HCT116 (cell line): Measurements from ENCODE around the gene SETD1B. TPM values are rescaled to one million over a fixed set of nuclear protein-coding genes. Genes with fewer than 3 reads are reported as not detected.

ENCODE experiments used
- ATAC-seq: fragments of 200-7000 bp; cut with Tn5 transposase; 2 replicates; pipeline ENCODE4 v1.9.1; 2020; ENCODE audit warnings: mild to moderate bottlenecking, moderate library complexity
- BruUV-seq: library from RNA; stranded (reverse); fragments of 400-500 nt; replicated peaks from 2 replicates; lab custom pipeline; 2021; lab: Mats Ljungman, UMichigan
- CTCF ChIA-PET: fragments of 300-600 bp; sonication (Branson Sonifier 250); formaldehyde crosslinking; loops from one replicate; lab custom pipeline; 2021; ENCODE audit warnings: antibody characterized with exemption; lab: Charles Lee
- POLR2A ChIA-PET: fragments of 300-600, 350-600 bp; sonication (Branson Sonifier 250); formaldehyde crosslinking; loops from one replicate; lab custom pipeline; 2021; ENCODE audit warnings: antibody characterized with exemption; lab: Charles Lee
- RAD21 ChIA-PET, 2 experiments: fragments of 300-600 bp; sonication (Branson Sonifier 250); formaldehyde crosslinking; loops; one replicate each; lab custom pipeline; 2023; ENCODE audit warnings: low total read pairs in 2 of 2; ENCODE audit not compliant: uncharacterized antibody in 2 of 2, unreplicated experiment in 2 of 2, low non-redundant PET in 1 of 2; lab: Charles Lee
- DNase-seq: peaks from one replicate; pipeline ENCODE4 v3.0.0-alpha.2; 2010; ENCODE audit warnings: low read depth, low spot score
- H2AFZ ChIP-seq: fragments of 200-600 bp; shearing (Covaris generic), sonication (generic); 2 replicates; pipeline ENCODE4 v1.6.1; 2017; ENCODE audit warnings: low read depth, mixed run types, mixed read lengths, antibody characterized with exemption, low read length; ENCODE audit not compliant: poor library complexity, severe bottlenecking
- H3K27ac ChIP-seq: 2 replicates; pipeline ENCODE4 v1.5.1; 2012; ENCODE audit warnings: low read depth, low read length
- H3K27me3 ChIP-seq: fragments of 200-600 bp; sonication (generic); 2 replicates; pipeline ENCODE4 v1.6.1; 2016; ENCODE audit warnings: mixed run types, low read length, mixed read lengths; ENCODE audit not compliant: insufficient read depth
- H3K36me3 ChIP-seq, 2 experiments: fragments of 200-500 bp in 1 of 2; fragments of 200-600 bp in 1 of 2; sonication (Bioruptor generic) in 1 of 2; sonication (generic) in 1 of 2; 2 replicates each; pipeline versions ENCODE4 v1.5.1 to v1.6.1; 2014 to 2016; ENCODE audit warnings: low read length in 2 of 2, inconsistent platforms in 1 of 2, mixed read lengths in 1 of 2, mixed run types in 1 of 2; ENCODE audit not compliant: insufficient read depth in 2 of 2, control insufficient read depth in 1 of 2
- H3K4me1 ChIP-seq, 2 experiments: fragments of 200-600 bp in 1 of 2; sonication (generic) in 1 of 2; 2 replicates each; pipeline versions ENCODE4 v1.5.1 to v1.6.1; 2012 to 2017; ENCODE audit warnings: low read length in 2 of 2, inconsistent platforms in 1 of 2, mild to moderate bottlenecking in 1 of 2, mixed read lengths in 1 of 2, mixed run types in 1 of 2, moderate library complexity in 1 of 2; ENCODE audit not compliant: insufficient read depth in 2 of 2, control insufficient read depth in 1 of 2
- H3K4me2 ChIP-seq: fragments of 200-600 bp; sonication (generic); 2 replicates; pipeline ENCODE4 v1.6.1; 2017; ENCODE audit warnings: mixed run types, low read length, mixed read lengths
- H3K4me3 ChIP-seq, 2 experiments: fragments of 200-600 bp in 1 of 2; sonication (generic) in 1 of 2; replicated peaks in 1 of 2; 2 replicates each; pipeline ENCODE4 v1.5.1; 2011 to 2016; ENCODE audit warnings: low read length in 2 of 2, control low read depth in 1 of 2, low read depth in 1 of 2, mild to moderate bottlenecking in 1 of 2, mixed read lengths in 1 of 2, mixed run types in 1 of 2
- H3K79me2 ChIP-seq: fragments of 200-600 bp; sonication (generic); 2 replicates; pipeline ENCODE4 v1.6.1; 2017; ENCODE audit warnings: mild to moderate bottlenecking, mixed run types, low read length, moderate library complexity, mixed read lengths; ENCODE audit not compliant: insufficient read depth
- H3K9ac ChIP-seq: fragments of 200-600 bp; sonication (generic); 2 replicates; pipeline ENCODE4 v1.6.1; 2016; ENCODE audit warnings: low read length, mixed read lengths
- H3K9me2 ChIP-seq: fragments of 200-600 bp; sonication (generic), shearing (Covaris generic); 2 replicates; pipeline ENCODE4 v1.6.1; 2017; ENCODE audit warnings: mixed run types, mild to moderate bottlenecking, moderate library complexity; ENCODE audit not compliant: insufficient read depth
- H3K9me3 ChIP-seq, 2 experiments: fragments of 200-500 bp in 1 of 2; fragments of 200-600 bp in 1 of 2; sonication (Bioruptor generic) in 1 of 2; sonication (generic) in 1 of 2; 2 replicates each; pipeline ENCODE4 v1.6.1; 2014 to 2017; ENCODE audit warnings: low read length in 2 of 2, mixed read lengths in 2 of 2, inconsistent platforms in 1 of 2, low read depth in 1 of 2, mild to moderate bottlenecking in 1 of 2, mixed run types in 1 of 2, moderate library complexity in 1 of 2; ENCODE audit not compliant: control insufficient read depth in 1 of 2, insufficient read depth in 1 of 2
- H4K20me1 ChIP-seq: fragments of 200-600 bp; sonication (generic), shearing (Covaris generic); 2 replicates; pipeline ENCODE4 v1.6.1; 2017; ENCODE audit warnings: mixed run types, mild to moderate bottlenecking, moderate library complexity; ENCODE audit not compliant: insufficient read depth
- CBX3 ChIP-seq: IDR thresholded peaks from 2 replicates; pipeline ENCODE4 v1.6.1; 2012; ENCODE audit warnings: low read depth
- ELF1 ChIP-seq: IDR thresholded peaks from 2 replicates; pipeline ENCODE4 v1.6.1; 2012; ENCODE audit warnings: low read depth, borderline replicate concordance
- EZH2phosphoT487 ChIP-seq: fragments of 200-600 bp; IDR thresholded peaks from 2 replicates; pipeline ENCODE4 v1.6.1; 2018; ENCODE audit warnings: antibody characterized with exemption, borderline replicate concordance
- FOSL1 ChIP-seq: IDR thresholded peaks from 2 replicates; pipeline ENCODE4 v1.6.1; 2012; ENCODE audit warnings: low read depth
- JUND ChIP-seq: IDR thresholded peaks from 2 replicates; pipeline ENCODE4 v1.6.1; 2012
- POLR2AphosphoS5 ChIP-seq: IDR thresholded peaks from 2 replicates; pipeline ENCODE4 v1.6.1; 2011; ENCODE audit warnings: mild to moderate bottlenecking, low read depth, low read length, moderate library complexity
- RAD21 ChIP-seq: IDR thresholded peaks from 2 replicates; pipeline ENCODE4 v1.6.1; 2012; ENCODE audit warnings: low read depth, mild to moderate bottlenecking
- SP1 ChIP-seq: IDR thresholded peaks from 2 replicates; pipeline ENCODE4 v1.6.1; 2012; ENCODE audit warnings: low read depth
- SRF ChIP-seq: IDR thresholded peaks from 2 replicates; pipeline ENCODE4 v1.6.1; 2012; ENCODE audit warnings: low read depth
- TCF7L2 ChIP-seq: IDR thresholded peaks from 2 replicates; pipeline ENCODE4 v1.7.0; 2011; ENCODE audit warnings: borderline replicate concordance, inconsistent platforms; ENCODE audit not compliant: insufficient read depth, insufficient read length; ENCODE audit errors: extremely low read depth
- YY1 ChIP-seq: IDR thresholded peaks from 2 replicates; pipeline ENCODE4 v1.6.1; 2011; ENCODE audit warnings: low read length, low read depth, moderate library complexity, mild to moderate bottlenecking; ENCODE audit not compliant: insufficient replicate concordance; ENCODE audit errors: extremely low read depth
- ZNF274 ChIP-seq: fragments of 200-500 bp; sonication (Bioruptor generic); IDR thresholded peaks from 2 replicates; pipeline ENCODE4 v1.6.1; 2014; ENCODE audit warnings: mild to moderate bottlenecking, low read depth, low read length, inconsistent platforms
- intact Hi-C: fragments of 100-400 bp; cut with micrococcal nuclease; formaldehyde crosslinking; loops from 2 replicates; pipeline ENCODE4 v1.10.0; 2022
- total RNA-seq: library from RNA; stranded (reverse); gene quantifications from one replicate; pipeline ENCODE4 v1.2.1, GENCODE V29; 2021; ENCODE audit not compliant: unreplicated experiment
- TF ChIP-seq, protein P1 (sequence below), 3 experiments: fragments of 200-600 bp in 1 of 3; sonication (generic) in 1 of 3; IDR thresholded peaks in 2 of 3; conservative IDR thresholded peaks in 1 of 3; 2 replicates each; pipeline ENCODE4 v1.5.1; 2012 to 2017; ENCODE audit warnings: low read depth in 2 of 3, low read length in 2 of 3, antibody characterized with exemption in 1 of 3, borderline replicate concordance in 1 of 3, control low read depth in 1 of 3, mild to moderate bottlenecking in 1 of 3, mixed read lengths in 1 of 3, mixed run types in 1 of 3, moderate library complexity in 1 of 3; ENCODE audit not compliant: insufficient read depth in 1 of 3
- TF ChIP-seq, protein P2 (sequence below): IDR thresholded peaks from 2 replicates; pipeline ENCODE4 v1.6.1; 2012; ENCODE audit warnings: low read depth
- TF ChIP-seq, protein P3 (sequence below): IDR thresholded peaks from 2 replicates; pipeline ENCODE4 v1.6.1; 2012

SETD1B gene
- total RNA-seq, 1 experiment from 2014 or later = 17.5 TPM

DNA sequence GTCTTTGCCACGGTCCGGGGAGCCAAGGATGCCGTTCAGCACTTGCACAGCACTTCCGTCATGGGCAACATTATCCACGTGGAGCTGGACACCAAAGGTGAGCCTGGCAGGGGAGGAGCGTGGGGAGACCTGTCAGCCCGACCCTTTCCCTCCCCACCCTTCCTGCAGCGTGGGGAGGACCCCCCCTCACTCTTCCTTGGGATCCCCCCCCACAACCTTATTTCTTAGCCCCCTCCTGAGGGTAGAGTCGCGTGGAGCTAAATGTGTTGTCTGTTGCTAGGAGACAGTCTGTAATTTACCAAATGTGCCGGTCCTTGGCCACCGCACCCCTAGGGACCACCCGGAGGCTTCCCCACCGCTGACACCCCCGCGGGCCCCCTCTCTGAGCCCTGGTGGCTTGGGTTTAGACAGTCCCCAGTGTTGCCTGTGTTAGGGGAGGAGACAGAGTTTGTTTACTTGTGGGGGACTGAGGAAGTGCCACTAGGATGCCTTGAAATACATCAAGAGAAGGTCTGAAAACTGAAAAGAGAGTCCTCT is 2.3 kb downstream of the SETD1B start:
- intact Hi-C loops = no loop called here
- Histone ChIP-seq H3K9ac (peak overlapping the region; percentile 30; the same call in 1 of the 2 replicates), H4K20me1 (no peaks in the 10 kb centered on the region), H3K27me3 (no peaks in the 10 kb centered on the region), H3K27ac (peak overlapping the region; percentile 27), H3K4me2 (peak overlapping the region; percentile 98), H3K79me2 (peaks cover 72% of the 10 kb centered on the region), H3K4me3 (no peak overlapping the region), H3K9me2 (no peaks in the 10 kb centered on the region), H3K36me3 (peaks cover 7 to 27% of the 10 kb centered on the region in 2 experiments; a peak in 3 of 4 replicates), H3K4me1 (peaks cover 21 to 41% of the 10 kb centered on the region in 2 experiments), H2AFZ (no peak overlapping the region), H3K9me3 (no peaks in the 10 kb centered on the region)
- CTCF ChIA-PET = interaction anchor here (3.9 kb wide), 1 partner anchor 11 kb away, joined by 33 read pairs; the partner anchor contains the start of gene RHOF
- DNase-seq (no peak), ATAC-seq (no peak)
- TSS peak; percentile 6 for BruUV-seq
- TF ChIP-seq ELF1 (no peak), YY1 (no peak), EZH2phosphoT487 (no peak), SP1 (no peak), TCF7L2 (no peak), FOSL1 (no peak), CBX3 (no peak), ZNF274 (no peak), JUND (no peak), SRF (no peak), RAD21 (no peak), POLR2AphosphoS5 (no peak)
- TF ChIP-seq, protein P1, sequence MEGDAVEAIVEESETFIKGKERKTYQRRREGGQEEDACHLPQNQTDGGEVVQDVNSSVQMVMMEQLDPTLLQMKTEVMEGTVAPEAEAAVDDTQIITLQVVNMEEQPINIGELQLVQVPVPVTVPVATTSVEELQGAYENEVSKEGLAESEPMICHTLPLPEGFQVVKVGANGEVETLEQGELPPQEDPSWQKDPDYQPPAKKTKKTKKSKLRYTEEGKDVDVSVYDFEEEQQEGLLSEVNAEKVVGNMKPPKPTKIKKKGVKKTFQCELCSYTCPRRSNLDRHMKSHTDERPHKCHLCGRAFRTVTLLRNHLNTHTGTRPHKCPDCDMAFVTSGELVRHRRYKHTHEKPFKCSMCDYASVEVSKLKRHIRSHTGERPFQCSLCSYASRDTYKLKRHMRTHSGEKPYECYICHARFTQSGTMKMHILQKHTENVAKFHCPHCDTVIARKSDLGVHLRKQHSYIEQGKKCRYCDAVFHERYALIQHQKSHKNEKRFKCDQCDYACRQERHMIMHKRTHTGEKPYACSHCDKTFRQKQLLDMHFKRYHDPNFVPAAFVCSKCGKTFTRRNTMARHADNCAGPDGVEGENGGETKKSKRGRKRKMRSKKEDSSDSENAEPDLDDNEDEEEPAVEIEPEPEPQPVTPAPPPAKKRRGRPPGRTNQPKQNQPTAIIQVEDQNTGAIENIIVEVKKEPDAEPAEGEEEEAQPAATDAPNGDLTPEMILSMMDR (IDR thresholded peaks at IDR 0.05 in 2 of 3, conservative IDR thresholded peaks at IDR 0.05 in 1 of 3; ENCODE audit: borderline replicate concordance in 1 of 3, insufficient read depth in 1 of 3, low read depth in 2 of 3, low read length in 2 of 3) = no peak
- TF ChIP-seq, protein P2, sequence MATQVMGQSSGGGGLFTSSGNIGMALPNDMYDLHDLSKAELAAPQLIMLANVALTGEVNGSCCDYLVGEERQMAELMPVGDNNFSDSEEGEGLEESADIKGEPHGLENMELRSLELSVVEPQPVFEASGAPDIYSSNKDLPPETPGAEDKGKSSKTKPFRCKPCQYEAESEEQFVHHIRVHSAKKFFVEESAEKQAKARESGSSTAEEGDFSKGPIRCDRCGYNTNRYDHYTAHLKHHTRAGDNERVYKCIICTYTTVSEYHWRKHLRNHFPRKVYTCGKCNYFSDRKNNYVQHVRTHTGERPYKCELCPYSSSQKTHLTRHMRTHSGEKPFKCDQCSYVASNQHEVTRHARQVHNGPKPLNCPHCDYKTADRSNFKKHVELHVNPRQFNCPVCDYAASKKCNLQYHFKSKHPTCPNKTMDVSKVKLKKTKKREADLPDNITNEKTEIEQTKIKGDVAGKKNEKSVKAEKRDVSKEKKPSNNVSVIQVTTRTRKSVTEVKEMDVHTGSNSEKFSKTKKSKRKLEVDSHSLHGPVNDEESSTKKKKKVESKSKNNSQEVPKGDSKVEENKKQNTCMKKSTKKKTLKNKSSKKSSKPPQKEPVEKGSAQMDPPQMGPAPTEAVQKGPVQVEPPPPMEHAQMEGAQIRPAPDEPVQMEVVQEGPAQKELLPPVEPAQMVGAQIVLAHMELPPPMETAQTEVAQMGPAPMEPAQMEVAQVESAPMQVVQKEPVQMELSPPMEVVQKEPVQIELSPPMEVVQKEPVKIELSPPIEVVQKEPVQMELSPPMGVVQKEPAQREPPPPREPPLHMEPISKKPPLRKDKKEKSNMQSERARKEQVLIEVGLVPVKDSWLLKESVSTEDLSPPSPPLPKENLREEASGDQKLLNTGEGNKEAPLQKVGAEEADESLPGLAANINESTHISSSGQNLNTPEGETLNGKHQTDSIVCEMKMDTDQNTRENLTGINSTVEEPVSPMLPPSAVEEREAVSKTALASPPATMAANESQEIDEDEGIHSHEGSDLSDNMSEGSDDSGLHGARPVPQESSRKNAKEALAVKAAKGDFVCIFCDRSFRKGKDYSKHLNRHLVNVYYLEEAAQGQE = no peak
- TF ChIP-seq, protein P3, sequence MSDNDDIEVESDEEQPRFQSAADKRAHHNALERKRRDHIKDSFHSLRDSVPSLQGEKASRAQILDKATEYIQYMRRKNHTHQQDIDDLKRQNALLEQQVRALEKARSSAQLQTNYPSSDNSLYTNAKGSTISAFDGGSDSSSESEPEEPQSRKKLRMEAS = no peak
- RAD21 ChIA-PET = no interaction called here
- POLR2A ChIA-PET = interaction anchor here (2.2 kb wide), 1 partner anchor 12 kb away, joined by 8 read pairs; the partner anchor contains the start of gene RHOF
